HG03565 (cell line): Measurements from ENCODE around the gene VCP.

Experiments used
- ATAC-seq: cut with Tn5 transposase; IDR thresholded peaks from one replicate; pipeline ENCODE4 v1.9.1; 2021; ENCODE audit warnings: mild to moderate bottlenecking, moderate library complexity; ENCODE audit not compliant: unreplicated experiment

Gene VCP

GRCh38 chr9:35103660-35104191 is 31.3 kb upstream of the VCP start:
- no peak for ATAC-seq

GRCh38 chr9:35102769-35103659 is 30.6 kb upstream of the VCP start, which contains the start of gene STOML2:
STOML2 (minus strand) TSS chr9:35103131; CDS start chr9:35103094, 37 bp downstream.
- peak; percentile 87 for ATAC-seq

- no peak for ATAC-seq
These were observed 30.0 kb upstream of the VCP start for GRCh38 chr9:35102465-35102768.

- ATAC-seq = no peak
These were observed 25.1 kb upstream of the VCP start for GRCh38 chr9:35097573-35097972.

- peak; percentile 82 for ATAC-seq
These were observed 23.8 kb upstream of the VCP start, which contains the start of gene PIGO for GRCh38 chr9:35096035-35096849. PIGO (minus strand) TSS chr9:35096591; CDS start chr9:35095565, 1,026 bp downstream.

- ATAC-seq = no peak
These were observed 19.1 kb upstream of the VCP start for GRCh38 chr9:35091536-35091935.

- no peak for ATAC-seq
These were observed 17.0 kb upstream of the VCP start for GRCh38 chr9:35089434-35089833.

GRCh38 chr9:35085078-35085477 is 12.7 kb upstream of the VCP start:
- ATAC-seq = no peak

GRCh38 chr9:35079426-35080341 is 7.3 kb upstream of the VCP start, which contains the start of gene FANCG:
FANCG (minus strand) TSS chr9:35079942; CDS start chr9:35079524, 418 bp downstream.
- peak; percentile 87 for ATAC-seq

GRCh38 chr9:35079041-35079425 is 6.6 kb upstream of the VCP start:
- ATAC-seq = no peak

GRCh38 chr9:35078066-35078465 is 5.6 kb upstream of the VCP start:
- ATAC-seq = no peak

- ATAC-seq = no peak
These were observed 4.4 kb upstream of the VCP start for GRCh38 chr9:35076848-35077247.

- ATAC-seq = no peak
These were observed 2.9 kb upstream of the VCP start for GRCh38 chr9:35075358-35075757.

GRCh38 chr9:35074791-35075190 is 2.4 kb upstream of the VCP start:
- ATAC-seq = no peak

GRCh38 chr9:35074141-35074540 is 1.7 kb upstream of the VCP start:
- no peak for ATAC-seq

- ATAC-seq = no peak
These were observed 821 bp upstream of the VCP start for GRCh38 chr9:35073279-35073612.

- ATAC-seq = peak; percentile 44
These were observed 488 bp downstream of the VCP start for GRCh38 chr9:35071814-35072460.

GRCh38 chr9:35070823-35071813 is 1.3 kb downstream of the VCP start:
- ATAC-seq = no peak

GRCh38 chr9:35069020-35069419 is 3.4 kb downstream of the VCP start:
- ATAC-seq = no peak
